Ramos (cell line): Measurements from ENCODE around the gene NSRP1.
"Not testable (repeated sequence)": the region's sequence is repeated elsewhere in the genome, so short reads cannot be mapped to it uniquely, and the experiment has no call there.

ENCODE experiments used
- in situ Hi-C: fragments of 300-500 bp; cut with MboI; formaldehyde crosslinking; loops from one replicate; pipeline ENCODE4 v1.14.3; 2022; ENCODE audit warnings: low sequenced_read_pairs; ENCODE audit not compliant: unreplicated experiment

Gene NSRP1

GRCh38 chr17:30113213-30113612 lies 3.4 kb upstream of the NSRP1 start:
- in situ Hi-C loops, result loop anchor here (25.0 kb wide), 1 partner anchor 724 kb away; the partner anchor contains the start of gene ATAD5

GRCh38 chr17:30116345-30116660 lies 313 bp upstream of the NSRP1 start:
- in situ Hi-C loops, result loop anchor here (5.0 to 25.0 kb wide), 2 partner anchors 221 to 721 kb away; partner anchors contain the start of gene ATAD5

GRCh38 chr17:30117675-30118081 lies 1.1 kb downstream of the NSRP1 start:
- in situ Hi-C loops, result loop anchor here (5.0 to 25.0 kb wide), 2 partner anchors 220 to 720 kb away; partner anchors contain the start of gene ATAD5

GRCh38 chr17:30118635-30119034 lies 2.0 kb downstream of the NSRP1 start:
- in situ Hi-C loops, result loop anchor here (5.0 to 25.0 kb wide), 2 partner anchors 219 to 719 kb away; partner anchors contain the start of gene ATAD5

- in situ Hi-C loops, result loop anchor here (25.0 kb wide), 1 partner anchor 713 kb away; the partner anchor contains the start of gene ATAD5
Observed at GRCh38 chr17:30124273-30124796, 7.7 kb downstream of the NSRP1 start.

GRCh38 chr17:30130121-30130520 lies 13.5 kb downstream of the NSRP1 start:
- in situ Hi-C loops, result no loop called here

- in situ Hi-C loops, result no loop called here
Observed at GRCh38 chr17:30132615-30133014, 16.0 kb downstream of the NSRP1 start.

- in situ Hi-C loops, result no loop called here
Observed at GRCh38 chr17:30133197-30133596, 16.6 kb downstream of the NSRP1 start.

GRCh38 chr17:30134551-30134950 lies 17.9 kb downstream of the NSRP1 start:
- in situ Hi-C loops, result no loop called here

GRCh38 chr17:30137158-30137557 lies 20.5 kb downstream of the NSRP1 start:
- in situ Hi-C loops, result no loop called here

- in situ Hi-C loops, result not testable (repeated sequence)
Observed at GRCh38 chr17:30147860-30148259, 31.2 kb downstream of the NSRP1 start.

- in situ Hi-C loops, result no loop called here
Observed at GRCh38 chr17:30148376-30148775, 31.8 kb downstream of the NSRP1 start.

GRCh38 chr17:30151471-30151870 lies 34.9 kb downstream of the NSRP1 start:
- in situ Hi-C loops, result no loop called here

- in situ Hi-C loops, result no loop called here
Observed at GRCh38 chr17:30153463-30153862, 36.8 kb downstream of the NSRP1 start.

GRCh38 chr17:30155389-30155788 lies 38.8 kb downstream of the NSRP1 start:
- in situ Hi-C loops, result no loop called here

GRCh38 chr17:30158896-30159625 lies 42.4 kb downstream of the NSRP1 start:
- in situ Hi-C loops, result no loop called here

GRCh38 chr17:30160419-30161172 lies 44.0 kb downstream of the NSRP1 start:
- in situ Hi-C loops, result no loop called here

GRCh38 chr17:30161601-30162000 lies 45.0 kb downstream of the NSRP1 start:
- in situ Hi-C loops, result no loop called here

GRCh38 chr17:30164531-30164930 lies 47.9 kb downstream of the NSRP1 start:
- in situ Hi-C loops, result no loop called here

- in situ Hi-C loops, result no loop called here
Observed at GRCh38 chr17:30165147-30165546, 48.5 kb downstream of the NSRP1 start.

GRCh38 chr17:30165960-30166359 lies 49.3 kb downstream of the NSRP1 start:
- in situ Hi-C loops, result no loop called here
